Measurements from ENCODE around the gene SREBF2.
"Not testable (repeated sequence)": the region's sequence is repeated elsewhere in the genome, so short reads cannot be mapped to it uniquely, and the experiment has no call there.

The SREBF2 gene

GRCh38 chr22:41943661-41944209 is 110.8 kb downstream of the SREBF2 start:
- TF ChIP-seq CTCF (conservative IDR thresholded peaks at IDR 0.05; ENCODE audit: control insufficient read depth, insufficient read depth, low read depth, low read length): no peak
- peak; percentile 36 for DNase-seq (ENCODE audit: low read depth)
- no peak overlapping the region for H3K4me3 ChIP-seq (ENCODE audit: control insufficient read depth, low read depth, low read length)

DNA sequence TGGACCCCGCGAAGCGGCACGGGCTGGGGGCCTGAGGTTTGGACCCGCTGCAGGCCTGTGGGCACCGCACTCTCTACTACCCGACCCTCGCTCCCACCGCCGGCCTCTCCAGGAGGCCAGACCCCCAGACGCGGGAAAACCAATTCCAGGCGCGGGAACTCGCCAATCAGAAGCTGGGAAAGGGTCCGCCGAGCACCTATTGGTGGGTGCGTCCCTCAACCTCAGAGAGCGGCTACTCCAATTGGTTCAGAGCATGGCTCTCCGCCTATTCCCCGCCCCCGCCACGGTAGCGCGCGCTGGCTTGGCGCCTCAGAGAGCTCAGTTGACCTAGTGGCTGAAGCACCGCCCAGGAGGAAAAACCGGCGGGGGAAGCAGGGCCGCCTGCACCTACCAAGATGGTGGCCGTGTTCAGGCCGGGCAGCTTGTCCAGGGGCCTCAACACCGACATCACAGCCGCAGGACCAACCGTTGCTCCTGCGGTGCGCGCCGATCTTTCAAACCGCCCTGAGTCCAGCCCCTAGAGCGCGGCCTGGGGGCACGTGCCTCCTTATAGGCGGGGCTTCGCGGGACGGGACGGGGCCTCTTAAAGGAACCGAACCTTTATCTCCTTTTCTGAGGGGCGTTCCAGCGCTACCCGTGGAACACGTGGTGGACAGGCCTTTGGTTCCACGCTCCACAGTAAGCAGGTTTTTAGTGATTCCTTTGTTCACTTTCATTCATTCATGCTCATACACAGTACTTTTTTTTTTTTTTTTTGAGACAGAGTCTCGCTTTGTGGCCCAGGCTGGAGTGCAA is 113.9 kb downstream of the SREBF2 start, which contains the start of gene CENPM:
Gene CENPM, minus strand, starts transcription at position 524 of the 795 bp plus-strand sequence. Its CDS starts 76 bp downstream, at position 448.
- H3K4me3 ChIP-seq (ENCODE audit: control insufficient read depth, low read depth, low read length): peak within 1 kb of the TSS; percentile 81
- DNase-seq (ENCODE audit: low read depth): peak; percentile 91
- TF ChIP-seq CTCF (conservative IDR thresholded peaks at IDR 0.05; ENCODE audit: control insufficient read depth, insufficient read depth, low read depth, low read length): no peak

GRCh38 chr22:41947424-41948080 is 114.6 kb downstream of the SREBF2 start:
- no peak for TF ChIP-seq CTCF (conservative IDR thresholded peaks at IDR 0.05; ENCODE audit: control insufficient read depth, insufficient read depth, low read depth, low read length)
- H3K4me3 ChIP-seq (ENCODE audit: control insufficient read depth, low read depth, low read length): peak overlapping the region; percentile 81
- DNase-seq (ENCODE audit: low read depth): no peak

DNA sequence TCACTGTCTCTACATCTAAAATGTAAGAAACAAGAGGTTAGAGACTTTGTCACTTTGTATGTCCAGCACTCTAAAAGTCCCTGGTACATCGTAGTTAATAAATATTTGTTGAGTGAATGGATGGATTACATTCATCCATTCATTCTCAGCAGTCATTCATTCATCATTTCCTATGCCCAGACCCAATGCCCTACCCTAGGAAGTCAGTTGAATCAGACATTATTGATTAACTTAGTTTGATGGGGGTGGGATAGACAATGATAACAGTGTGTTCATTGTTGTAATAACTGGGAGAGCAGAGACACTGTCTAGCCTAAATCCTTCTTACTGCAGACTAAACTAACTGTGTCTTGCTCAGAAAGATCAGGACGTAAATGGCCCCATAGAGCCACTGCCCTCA is 115.2 kb downstream of the SREBF2 start:
- TF ChIP-seq CTCF (conservative IDR thresholded peaks at IDR 0.05; ENCODE audit: control insufficient read depth, insufficient read depth, low read depth, low read length): no peak
- DNase-seq (ENCODE audit: low read depth): no peak
- no peak overlapping the region for H3K4me3 ChIP-seq (ENCODE audit: control insufficient read depth, low read depth, low read length)

- H3K4me3 ChIP-seq (ENCODE audit: control insufficient read depth, low read depth, low read length); DNase-seq (ENCODE audit: low read depth): not testable (repeated sequence)
These were observed 116.0 kb downstream of the SREBF2 start for GRCh38 chr22:41948928-41949296.

- DNase-seq (ENCODE audit: low read depth): no peak
- TF ChIP-seq CTCF (conservative IDR thresholded peaks at IDR 0.05; ENCODE audit: control insufficient read depth, insufficient read depth, low read depth, low read length): no peak
- no peak overlapping the region for H3K4me3 ChIP-seq (ENCODE audit: control insufficient read depth, low read depth, low read length)
These were observed 116.5 kb downstream of the SREBF2 start for GRCh38 chr22:41949297-41949965.
